Stimulated activated CD8-positive, alpha-beta memory T cell treated with anti-CD3 and anti-CD28 coated beads, Interleukin-7, amount 100 ng/mL, for 4 hours (primary cell): ENCODE results near the gene ZNF621.

Experiments used
- DNase-seq, 2 donors: peaks; one replicate each; pipeline ENCODE4 v3.0.0-alpha.2; 2020; ENCODE audit warnings: low read depth in 2 of 2

Gene ZNF621

GRCh38 chr3:40524568-40525285 is at the start of gene ZNF621:
TSS of gene ZNF621 (plus strand) at chr3:40524960. CDS start at chr3:40525841, 881 bp downstream.
- DNase-seq: peak; percentile 59 to 81

- peak in 1 of 2 donors; percentile 36 for DNase-seq
Measured at GRCh38 chr3:40476478-40477470, 48.0 kb upstream of the ZNF621 start, which contains the start of gene ZNF619. TSS of gene ZNF619 (plus strand) at chr3:40477122. CDS start at chr3:40477980, 858 bp downstream.

- no peak for DNase-seq
Measured at GRCh38 chr3:40477666-40478065, 47.1 kb upstream of the ZNF621 start.

DNA sequence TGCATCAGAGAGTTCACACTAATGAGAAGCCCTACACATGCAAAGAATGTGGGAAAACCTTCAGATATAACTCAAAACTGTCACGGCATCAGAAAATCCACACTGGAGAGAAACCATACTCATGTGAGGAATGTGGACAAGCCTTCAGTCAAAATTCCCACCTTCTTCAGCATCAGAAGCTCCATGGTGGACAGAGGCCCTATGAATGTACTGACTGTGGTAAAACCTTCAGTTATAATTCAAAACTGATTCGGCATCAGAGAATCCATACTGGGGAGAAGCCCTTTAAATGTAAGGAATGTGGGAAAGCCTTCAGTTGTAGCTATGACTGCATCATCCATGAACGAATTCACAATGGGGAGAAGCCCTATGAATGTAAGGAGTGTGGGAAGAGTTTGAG is 37.6 kb upstream of the ZNF621 start:
- DNase-seq: no peak

DNA sequence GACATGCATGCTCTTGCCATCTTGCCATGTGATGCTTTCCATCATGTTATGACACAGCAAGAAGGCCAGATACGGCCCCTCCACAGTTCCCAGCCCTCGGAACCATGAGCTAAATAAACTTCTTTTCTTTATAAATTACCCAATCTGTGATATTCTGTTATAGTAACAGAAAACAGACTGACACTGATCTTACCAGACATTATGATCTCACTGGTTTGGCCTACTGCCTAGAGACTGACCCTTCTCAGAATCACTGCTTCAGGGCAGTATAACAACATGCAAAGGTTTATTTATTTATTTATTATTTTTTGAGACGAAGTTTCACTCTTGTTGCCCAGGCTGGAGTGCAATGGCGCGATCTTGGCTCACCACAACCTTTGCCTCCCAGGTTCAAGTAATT is 33.8 kb upstream of the ZNF621 start:
- DNase-seq: no peak

GRCh38 chr3:40494698-40495097 is 30.1 kb upstream of the ZNF621 start:
- no peak for DNase-seq

GRCh38 chr3:40497288-40497687 is 27.5 kb upstream of the ZNF621 start:
- no peak for DNase-seq

DNA sequence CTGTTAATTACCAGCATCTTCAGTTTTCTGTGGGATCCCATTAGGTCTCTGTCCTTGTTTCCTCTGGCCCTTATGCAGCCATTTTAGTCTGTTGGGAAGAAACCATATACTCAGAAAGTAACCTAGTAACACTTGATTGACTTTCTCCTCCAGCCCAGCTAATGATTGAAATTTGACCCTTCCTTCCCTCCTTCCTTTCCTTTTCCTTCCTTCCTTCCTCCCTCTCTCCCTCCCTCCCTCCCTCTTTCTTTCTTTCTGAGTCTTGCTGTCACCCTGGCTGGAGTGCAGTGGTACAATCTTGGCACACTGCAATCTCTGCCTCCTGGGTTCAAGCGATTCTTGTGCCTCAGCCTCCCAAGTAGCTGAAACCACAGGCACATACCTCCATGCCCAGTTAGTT is 24.8 kb upstream of the ZNF621 start:
- DNase-seq: no peak

GRCh38 chr3:40502034-40502433 is 22.7 kb upstream of the ZNF621 start:
- DNase-seq: no peak

GRCh38 chr3:40504636-40505430 is 19.9 kb upstream of the ZNF621 start:
- no peak for DNase-seq

DNA sequence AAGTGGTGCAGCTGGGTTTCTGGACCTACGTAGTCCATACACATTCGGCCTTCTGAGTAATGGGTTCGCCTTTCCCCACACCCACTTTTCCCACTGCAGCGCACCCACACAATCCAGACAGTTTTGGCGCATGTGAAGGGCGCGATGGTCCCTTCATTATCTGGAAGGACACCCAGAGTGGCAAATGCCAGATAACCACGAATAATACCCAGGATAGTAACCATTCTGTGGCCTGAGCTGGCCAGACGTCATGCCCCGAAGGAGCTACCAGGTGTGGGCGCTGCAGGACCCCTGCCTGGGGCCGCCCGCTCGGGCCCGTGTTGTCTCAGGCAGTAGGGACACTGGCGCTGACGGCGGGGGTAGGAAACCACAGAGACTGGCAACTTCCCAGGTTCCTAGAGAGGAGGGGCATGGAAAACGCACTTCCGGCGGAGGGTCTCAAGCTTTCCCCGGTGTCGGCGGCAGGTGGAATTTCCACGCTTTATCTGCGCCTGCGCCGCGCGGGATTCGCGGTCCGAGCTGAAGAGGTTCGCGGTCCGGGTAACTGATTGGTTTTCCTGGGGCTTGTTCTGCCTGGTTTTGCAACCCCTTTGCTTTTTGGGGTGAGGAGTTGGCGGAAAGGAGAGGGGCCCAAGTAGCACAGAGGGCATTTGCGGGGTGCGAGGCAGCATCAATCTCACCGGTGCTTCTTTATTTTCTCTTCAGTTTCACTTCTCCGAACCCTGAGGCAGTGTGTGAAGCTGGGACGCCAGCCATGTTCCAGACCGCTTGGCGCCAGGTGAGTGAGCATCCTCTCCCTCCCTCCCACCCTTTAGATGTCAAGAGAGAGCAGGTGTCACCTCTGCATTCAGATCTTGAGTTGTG is 18.9 kb upstream of the ZNF621 start, which contains the start of gene ZNF620:
TSS of gene ZNF620 (plus strand) at position 441 of the 864 bp plus-strand sequence. CDS start at position 755, 314 bp downstream.
- peak; percentile 35 to 56 for DNase-seq

DNA sequence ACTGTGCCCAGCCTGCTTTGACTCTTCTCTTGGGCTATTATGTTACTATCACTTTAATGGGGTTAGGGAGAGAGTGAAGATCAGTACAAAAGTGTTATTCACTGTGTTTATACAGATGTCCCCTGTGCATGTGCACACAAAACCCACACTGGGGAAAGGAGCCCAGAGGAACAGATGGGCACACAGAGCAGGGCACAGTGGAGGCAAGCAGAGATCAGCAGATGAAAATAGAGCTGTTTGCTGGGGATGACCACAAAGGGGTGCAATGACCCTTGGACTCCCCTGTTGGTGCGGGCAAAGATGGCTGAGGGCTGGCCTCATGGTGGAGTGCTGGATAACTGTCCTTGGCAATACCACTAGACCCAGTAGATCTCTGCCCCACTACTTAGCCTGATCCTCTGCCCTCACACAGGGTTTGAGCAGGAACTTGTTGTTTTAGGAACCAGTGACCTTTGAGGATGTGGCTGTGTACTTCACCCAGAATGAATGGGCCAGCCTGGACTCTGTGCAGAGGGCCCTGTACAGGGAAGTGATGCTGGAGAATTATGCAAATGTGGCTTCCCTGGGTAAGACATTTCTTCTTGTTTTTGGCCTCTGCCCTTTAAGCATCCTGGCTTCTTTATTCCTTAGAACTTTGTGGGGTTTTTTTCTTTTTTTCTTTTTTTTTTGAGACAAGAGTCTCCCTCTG is 13.6 kb upstream of the ZNF621 start:
- no peak for DNase-seq

- no peak for DNase-seq
Measured at GRCh38 chr3:40516201-40516600, 8.6 kb upstream of the ZNF621 start.

- no peak for DNase-seq
Measured at GRCh38 chr3:40518067-40518466, 6.7 kb upstream of the ZNF621 start.

GRCh38 chr3:40518848-40519247 is 5.9 kb upstream of the ZNF621 start:
- DNase-seq: no peak

DNA sequence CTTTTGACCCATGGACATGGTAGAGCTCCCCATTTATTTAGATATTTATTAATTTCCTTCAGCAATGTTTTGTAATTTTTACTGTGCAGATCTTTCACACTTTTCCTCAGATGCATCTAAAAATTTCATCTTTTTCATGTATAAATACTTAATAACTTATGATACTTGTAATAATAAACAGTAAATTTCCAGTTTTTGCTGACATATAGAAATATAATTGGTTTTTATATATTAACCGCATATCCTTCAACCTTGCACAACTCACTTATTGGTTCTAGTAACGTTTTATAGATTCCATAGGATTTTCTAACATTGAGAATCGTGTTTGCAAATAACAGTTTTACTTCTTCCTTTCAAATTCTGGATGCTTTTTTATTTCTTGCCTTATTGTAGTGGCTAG is 3.5 kb upstream of the ZNF621 start:
- DNase-seq: no peak

- DNase-seq: no peak
Measured at GRCh38 chr3:40523781-40524180, 979 bp upstream of the ZNF621 start.

DNA sequence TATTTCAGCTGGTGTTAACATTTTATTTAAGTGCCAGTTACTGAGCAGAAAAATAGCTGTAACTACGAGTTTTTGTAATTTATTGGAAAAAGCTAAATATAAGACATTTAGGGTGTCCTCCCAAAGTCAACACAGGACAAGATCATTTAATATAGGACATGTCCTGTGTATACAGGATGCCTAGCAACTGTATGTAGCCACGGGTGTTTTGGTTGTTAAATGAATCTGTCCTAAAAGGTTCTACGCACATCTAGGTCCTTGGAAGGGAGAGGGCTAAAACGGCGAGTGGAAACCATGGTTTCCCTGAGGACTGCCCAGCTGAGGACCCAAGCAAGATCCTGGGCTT is 565 bp upstream of the ZNF621 start:
- DNase-seq: no peak

DNA sequence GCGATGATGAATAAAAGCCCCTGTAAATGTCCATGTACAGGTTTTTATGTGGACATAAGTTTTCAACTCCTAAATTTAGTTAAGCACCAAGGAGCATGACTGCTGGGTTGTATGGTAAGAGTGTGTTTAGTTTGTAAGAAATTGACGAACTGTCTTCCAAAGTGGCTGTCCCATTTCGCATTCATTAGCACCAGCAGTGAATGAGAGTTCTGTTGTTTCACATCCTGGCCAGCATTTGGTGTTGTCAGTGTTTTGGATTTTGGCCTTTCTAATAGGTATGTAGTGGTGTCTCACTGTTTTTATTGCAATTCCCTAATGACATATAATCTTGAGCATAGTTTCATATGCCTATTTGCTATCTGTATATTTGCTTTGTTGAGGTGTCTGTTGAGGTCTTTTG is 3.7 kb downstream of the ZNF621 start:
- no peak for DNase-seq

- no peak for DNase-seq
Measured at GRCh38 chr3:40532252-40532651, 7.5 kb downstream of the ZNF621 start.
